Skeletal muscle satellite cell (primary cell): Measurements from ENCODE around the gene PCDHGB6.
A peak's percentile ranks its signal among the peaks of the same experiment; 100 is the strongest.
"Not testable (repeated sequence)": the region's sequence is repeated elsewhere in the genome, so short reads cannot be mapped to it uniquely, and the experiment has no call there.

Source experiments
- H3K27me3 ChIP-seq: 2 replicates; pipeline ENCODE4 v1.7.0; 2013; ENCODE audit warnings: low read length; ENCODE audit not compliant: control insufficient read depth, insufficient read depth
- H3K36me3 ChIP-seq: 2 replicates; pipeline ENCODE4 v1.7.0; 2013; ENCODE audit warnings: mild to moderate bottlenecking, control low read depth, low read length; ENCODE audit not compliant: insufficient read depth
- H3K4me1 ChIP-seq: 2 replicates; pipeline ENCODE4 v1.7.0; 2013; ENCODE audit warnings: low read length; ENCODE audit not compliant: control insufficient read depth, insufficient read depth
- H3K4me2 ChIP-seq: 2 replicates; pipeline ENCODE4 v1.7.0; 2013; ENCODE audit warnings: mild to moderate bottlenecking, low read length
- H3K4me3 ChIP-seq: 2 replicates; pipeline ENCODE4 v1.7.0; 2013; ENCODE audit warnings: low read length
- H3K9ac ChIP-seq: 2 replicates; pipeline ENCODE4 v1.7.0; 2013; ENCODE audit warnings: mild to moderate bottlenecking, low read depth, low read length, moderate library complexity
- H3K9me3 ChIP-seq: replicated peaks from 2 replicates; pipeline ENCODE4 v1.7.0; 2013; ENCODE audit warnings: mild to moderate bottlenecking, control low read depth, low read length

Gene PCDHGB6

GRCh38 chr5:141413540-141414069, 5.8 kb downstream of the PCDHGB6 start:
- H3K9ac ChIP-seq, result no peak overlapping the region
- peaks cover 13% of the 10 kb centered on the region for H3K36me3 ChIP-seq
- no peaks in the 10 kb centered on the region for H3K4me1 ChIP-seq
- H3K4me3 ChIP-seq, result peak overlapping the region; percentile 59
- H3K27me3 ChIP-seq, result no peaks in the 10 kb centered on the region
- H3K9me3 ChIP-seq, result peaks cover 44% of the 10 kb centered on the region
- H3K4me2 ChIP-seq, result peak overlapping the region; percentile 71

GRCh38 chr5:141414548-141415274, 6.9 kb downstream of the PCDHGB6 start:
- H3K4me2 ChIP-seq, H3K4me3 ChIP-seq, H3K4me1 ChIP-seq, H3K27me3 ChIP-seq, H3K9ac ChIP-seq: not testable (repeated sequence)
- H3K9me3 ChIP-seq, result peaks cover 44% of the 10 kb centered on the region
- H3K36me3 ChIP-seq, result peaks cover 13% of the 10 kb centered on the region

- peaks cover 13% of the 10 kb centered on the region for H3K36me3 ChIP-seq
- H3K27me3 ChIP-seq, H3K4me1 ChIP-seq, H3K4me2 ChIP-seq, H3K9ac ChIP-seq, H3K4me3 ChIP-seq: not testable (repeated sequence)
- H3K9me3 ChIP-seq, result peaks cover 42% of the 10 kb centered on the region
Observed at GRCh38 chr5:141415275-141415618, 7.4 kb downstream of the PCDHGB6 start.

- Histone ChIP-seq H3K9ac (peak within 1 kb of the TSS; percentile 50), H3K9me3 (peaks cover 51% of the 10 kb centered on the region), H3K36me3 (peaks cover 13% of the 10 kb centered on the region), H3K4me3 (peak within 1 kb of the TSS; percentile 65), H3K4me2 (peak within 1 kb of the TSS; percentile 64)
- H3K27me3 ChIP-seq, H3K4me1 ChIP-seq: not testable (repeated sequence)
Observed at GRCh38 chr5:141417494-141418172, 9.8 kb downstream of the PCDHGB6 start, which contains the start of gene PCDHGB7. TSS of gene PCDHGB7 (plus strand) at chr5:141417677. CDS start at chr5:141417860, 183 bp downstream.

GRCh38 chr5:141419074-141419880, 11.5 kb downstream of the PCDHGB6 start:
- no peaks in the 10 kb centered on the region for H3K4me1 ChIP-seq
- no peaks in the 10 kb centered on the region for H3K27me3 ChIP-seq
- H3K4me3 ChIP-seq, result no peak overlapping the region
- peaks cover 44% of the 10 kb centered on the region for H3K9me3 ChIP-seq
- no peak overlapping the region for H3K9ac ChIP-seq
- H3K36me3 ChIP-seq, result peaks cover 3% of the 10 kb centered on the region
- H3K4me2 ChIP-seq, result no peak overlapping the region

GRCh38 chr5:141420855-141421488, 13.2 kb downstream of the PCDHGB6 start, which contains the start of gene PCDHGA11:
TSS of gene PCDHGA11 (plus strand) at chr5:141421051. CDS start at chr5:141421228, 177 bp downstream.
- Histone ChIP-seq H3K4me3 (peak within 1 kb of the TSS; percentile 61), H3K27me3 (no peaks in the 10 kb centered on the region), H3K4me2 (peak within 1 kb of the TSS; percentile 68), H3K36me3 (no peaks in the 10 kb centered on the region), H3K9me3 (peaks cover 40% of the 10 kb centered on the region), H3K9ac (peak within 1 kb of the TSS; percentile 25), H3K4me1 (no peaks in the 10 kb centered on the region)

- H3K9me3 ChIP-seq, result peaks cover 40% of the 10 kb centered on the region
- peak overlapping the region; percentile 61 for H3K4me3 ChIP-seq
- peak overlapping the region; percentile 25 for H3K9ac ChIP-seq
- H3K27me3 ChIP-seq, result no peaks in the 10 kb centered on the region
- H3K4me1 ChIP-seq, result no peaks in the 10 kb centered on the region
- no peaks in the 10 kb centered on the region for H3K36me3 ChIP-seq
- H3K4me2 ChIP-seq, result peak overlapping the region; percentile 68
Observed at GRCh38 chr5:141421489-141421855, 13.7 kb downstream of the PCDHGB6 start.

- peaks cover 53% of the 10 kb centered on the region for H3K9me3 ChIP-seq
Observed at GRCh38 chr5:141422742-141423291, 15.0 kb downstream of the PCDHGB6 start.

GRCh38 chr5:141427783-141428426, 20.1 kb downstream of the PCDHGB6 start:
- peaks cover 3% of the 10 kb centered on the region for H3K36me3 ChIP-seq
- no peak overlapping the region for H3K9ac ChIP-seq
- H3K27me3 ChIP-seq, result no peaks in the 10 kb centered on the region
- H3K4me2 ChIP-seq, result no peak overlapping the region
- H3K4me3 ChIP-seq, result no peak overlapping the region
- H3K4me1 ChIP-seq, result no peaks in the 10 kb centered on the region
- H3K9me3 ChIP-seq, result peaks cover 40% of the 10 kb centered on the region

More at GRCh38 chr5:141422742-141423291, 15.0 kb downstream of the PCDHGB6 start:
- Histone ChIP-seq H3K4me1 (no peaks in the 10 kb centered on the region), H3K4me2 (no peak overlapping the region), H3K36me3 (no peaks in the 10 kb centered on the region), H3K9ac (no peak overlapping the region), H3K27me3 (no peaks in the 10 kb centered on the region), H3K4me3 (no peak overlapping the region)

GRCh38 chr5:141430332-141431113, 22.7 kb downstream of the PCDHGB6 start, which contains the start of gene PCDHGA12:
TSS of gene PCDHGA12 (plus strand) at chr5:141430507. CDS start at chr5:141430760, 253 bp downstream.
- Histone ChIP-seq H3K4me3 (peak within 1 kb of the TSS; percentile 52), H3K9ac (no peak within 1 kb of the TSS), H3K36me3 (peaks cover 3% of the 10 kb centered on the region), H3K27me3 (no peaks in the 10 kb centered on the region), H3K4me2 (peak within 1 kb of the TSS; percentile 74), H3K9me3 (peaks cover 34% of the 10 kb centered on the region), H3K4me1 (no peaks in the 10 kb centered on the region)
